ENCODE data around the gene ANKRD31. TPM values are rescaled to one million over a fixed set of nuclear protein-coding genes. Genes with fewer than 3 reads are reported as not detected.
"Not testable (repeated sequence)": the region's sequence is repeated elsewhere in the genome, so short reads cannot be mapped to it uniquely, and the experiment has no call there.

ANKRD31 gene
- total RNA-seq, 1 experiment from 2014 or later: 0.30 TPM

GRCh38 chr5:75250452-75250851, 13.8 kb upstream of the ANKRD31 start:
- H3K9me3 ChIP-seq (ENCODE audit: control insufficient read depth in 1 of 2, insufficient read depth in 1 of 2, low read depth in 1 of 2, low read length in 2 of 2); RAD21 ChIA-PET (ENCODE audit: low non-redundant PET in 1 of 2, low total read pairs in 2 of 2, uncharacterized antibody in 2 of 2, unreplicated experiment in 2 of 2); H3K4me1 ChIP-seq (ENCODE audit: control insufficient read depth in 1 of 2, insufficient read depth in 2 of 2, low read length in 2 of 2); H2AFZ ChIP-seq (ENCODE audit: low read depth, low read length, poor library complexity, severe bottlenecking); H3K9me2 ChIP-seq (ENCODE audit: insufficient read depth); H3K27me3 ChIP-seq (ENCODE audit: insufficient read depth, low read length); CTCF ChIA-PET; POLR2A ChIA-PET; intact Hi-C loops (cut with micrococcal nuclease); ATAC-seq; DNase-seq (ENCODE audit: low read depth, low spot score); H3K79me2 ChIP-seq (ENCODE audit: insufficient read depth, low read length); H3K36me3 ChIP-seq (ENCODE audit: control insufficient read depth in 1 of 2, insufficient read depth in 2 of 2, low read length in 2 of 2); BruUV-seq (replicated peaks); H4K20me1 ChIP-seq (ENCODE audit: insufficient read depth); H3K9ac ChIP-seq (ENCODE audit: low read length); H3K27ac ChIP-seq (ENCODE audit: low read depth, low read length); H3K4me3 ChIP-seq (replicated peaks in 1 of 2; ENCODE audit: low read depth in 1 of 2, low read length in 2 of 2); H3K4me2 ChIP-seq (ENCODE audit: low read length): not testable (repeated sequence)

DNA sequence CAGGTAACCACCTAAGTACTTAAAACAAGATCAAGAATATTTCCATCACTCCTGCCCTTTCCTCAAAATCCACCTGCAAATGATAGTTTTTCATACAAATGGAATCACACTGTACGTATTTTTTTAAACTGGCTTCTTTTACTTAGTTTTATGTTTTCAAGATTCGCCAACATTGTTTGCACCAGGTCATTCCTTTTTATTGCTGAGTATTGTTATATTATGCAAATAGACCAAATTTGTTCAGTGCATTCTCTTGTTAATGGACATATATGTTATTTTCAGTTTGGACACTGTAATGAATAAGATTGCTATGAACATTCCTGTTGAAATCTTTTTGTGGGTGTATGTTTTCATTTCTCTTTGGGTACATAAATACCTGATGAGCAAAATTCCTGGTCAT, 8.3 kb upstream of the ANKRD31 start:
- no peaks in the 10 kb centered on the region for H3K79me2 ChIP-seq (ENCODE audit: insufficient read depth, low read length)
- DNase-seq (ENCODE audit: low read depth, low spot score): no peak
- POLR2A ChIA-PET: no interaction called here
- H3K4me2 ChIP-seq (ENCODE audit: low read length): no peak overlapping the region
- H3K27ac ChIP-seq (ENCODE audit: low read depth, low read length): no peak overlapping the region
- H3K4me3 ChIP-seq (replicated peaks in 1 of 2; ENCODE audit: low read depth in 1 of 2, low read length in 2 of 2): no peak overlapping the region
- no peaks in the 10 kb centered on the region for H3K9me2 ChIP-seq (ENCODE audit: insufficient read depth)
- H3K36me3 ChIP-seq (ENCODE audit: control insufficient read depth in 1 of 2, insufficient read depth in 2 of 2, low read length in 2 of 2): no peaks in the 10 kb centered on the region
- H3K9ac ChIP-seq (ENCODE audit: low read length): no peak overlapping the region
- no peaks in the 10 kb centered on the region for H3K27me3 ChIP-seq (ENCODE audit: insufficient read depth, low read length)
- no peaks in the 10 kb centered on the region for H3K9me3 ChIP-seq (ENCODE audit: control insufficient read depth in 1 of 2, insufficient read depth in 1 of 2, low read depth in 1 of 2, low read length in 2 of 2)
- no TSS peak for BruUV-seq (replicated peaks)
- CTCF ChIA-PET: no interaction called here
- peaks cover 12 to 29% of the 10 kb centered on the region in 2 experiments; a peak in 3 of 4 replicates for H3K4me1 ChIP-seq (ENCODE audit: control insufficient read depth in 1 of 2, insufficient read depth in 2 of 2, low read length in 2 of 2)
- RAD21 ChIA-PET (ENCODE audit: low non-redundant PET in 1 of 2, low total read pairs in 2 of 2, uncharacterized antibody in 2 of 2, unreplicated experiment in 2 of 2): no interaction called here
- H2AFZ ChIP-seq (ENCODE audit: low read depth, low read length, poor library complexity, severe bottlenecking): no peak overlapping the region
- no peaks in the 10 kb centered on the region for H4K20me1 ChIP-seq (ENCODE audit: insufficient read depth)
- TF ChIP-seq SIN3A (IDR thresholded peaks at IDR 0.05; ENCODE audit: low read depth) (no peak), YY1 (IDR thresholded peaks at IDR 0.05; ENCODE audit: extremely low read depth, insufficient replicate concordance, low read depth, low read length) (no peak), SRF (IDR thresholded peaks at IDR 0.05; ENCODE audit: low read depth) (no peak), CEBPB (IDR thresholded peaks at IDR 0.05; ENCODE audit: low read depth) (no peak), EGR1 (IDR thresholded peaks at IDR 0.05; ENCODE audit: low read depth) (no peak), EZH2phosphoT487 (IDR thresholded peaks at IDR 0.05; ENCODE audit: borderline replicate concordance) (no peak)
- TF ChIP-seq, protein P1, sequence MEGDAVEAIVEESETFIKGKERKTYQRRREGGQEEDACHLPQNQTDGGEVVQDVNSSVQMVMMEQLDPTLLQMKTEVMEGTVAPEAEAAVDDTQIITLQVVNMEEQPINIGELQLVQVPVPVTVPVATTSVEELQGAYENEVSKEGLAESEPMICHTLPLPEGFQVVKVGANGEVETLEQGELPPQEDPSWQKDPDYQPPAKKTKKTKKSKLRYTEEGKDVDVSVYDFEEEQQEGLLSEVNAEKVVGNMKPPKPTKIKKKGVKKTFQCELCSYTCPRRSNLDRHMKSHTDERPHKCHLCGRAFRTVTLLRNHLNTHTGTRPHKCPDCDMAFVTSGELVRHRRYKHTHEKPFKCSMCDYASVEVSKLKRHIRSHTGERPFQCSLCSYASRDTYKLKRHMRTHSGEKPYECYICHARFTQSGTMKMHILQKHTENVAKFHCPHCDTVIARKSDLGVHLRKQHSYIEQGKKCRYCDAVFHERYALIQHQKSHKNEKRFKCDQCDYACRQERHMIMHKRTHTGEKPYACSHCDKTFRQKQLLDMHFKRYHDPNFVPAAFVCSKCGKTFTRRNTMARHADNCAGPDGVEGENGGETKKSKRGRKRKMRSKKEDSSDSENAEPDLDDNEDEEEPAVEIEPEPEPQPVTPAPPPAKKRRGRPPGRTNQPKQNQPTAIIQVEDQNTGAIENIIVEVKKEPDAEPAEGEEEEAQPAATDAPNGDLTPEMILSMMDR (IDR thresholded peaks at IDR 0.05 in 2 of 3, conservative IDR thresholded peaks at IDR 0.05 in 1 of 3; ENCODE audit: borderline replicate concordance in 1 of 3, insufficient read depth in 1 of 3, low read depth in 2 of 3, low read length in 2 of 3): no peak
- TF ChIP-seq, protein P2, sequence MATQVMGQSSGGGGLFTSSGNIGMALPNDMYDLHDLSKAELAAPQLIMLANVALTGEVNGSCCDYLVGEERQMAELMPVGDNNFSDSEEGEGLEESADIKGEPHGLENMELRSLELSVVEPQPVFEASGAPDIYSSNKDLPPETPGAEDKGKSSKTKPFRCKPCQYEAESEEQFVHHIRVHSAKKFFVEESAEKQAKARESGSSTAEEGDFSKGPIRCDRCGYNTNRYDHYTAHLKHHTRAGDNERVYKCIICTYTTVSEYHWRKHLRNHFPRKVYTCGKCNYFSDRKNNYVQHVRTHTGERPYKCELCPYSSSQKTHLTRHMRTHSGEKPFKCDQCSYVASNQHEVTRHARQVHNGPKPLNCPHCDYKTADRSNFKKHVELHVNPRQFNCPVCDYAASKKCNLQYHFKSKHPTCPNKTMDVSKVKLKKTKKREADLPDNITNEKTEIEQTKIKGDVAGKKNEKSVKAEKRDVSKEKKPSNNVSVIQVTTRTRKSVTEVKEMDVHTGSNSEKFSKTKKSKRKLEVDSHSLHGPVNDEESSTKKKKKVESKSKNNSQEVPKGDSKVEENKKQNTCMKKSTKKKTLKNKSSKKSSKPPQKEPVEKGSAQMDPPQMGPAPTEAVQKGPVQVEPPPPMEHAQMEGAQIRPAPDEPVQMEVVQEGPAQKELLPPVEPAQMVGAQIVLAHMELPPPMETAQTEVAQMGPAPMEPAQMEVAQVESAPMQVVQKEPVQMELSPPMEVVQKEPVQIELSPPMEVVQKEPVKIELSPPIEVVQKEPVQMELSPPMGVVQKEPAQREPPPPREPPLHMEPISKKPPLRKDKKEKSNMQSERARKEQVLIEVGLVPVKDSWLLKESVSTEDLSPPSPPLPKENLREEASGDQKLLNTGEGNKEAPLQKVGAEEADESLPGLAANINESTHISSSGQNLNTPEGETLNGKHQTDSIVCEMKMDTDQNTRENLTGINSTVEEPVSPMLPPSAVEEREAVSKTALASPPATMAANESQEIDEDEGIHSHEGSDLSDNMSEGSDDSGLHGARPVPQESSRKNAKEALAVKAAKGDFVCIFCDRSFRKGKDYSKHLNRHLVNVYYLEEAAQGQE (IDR thresholded peaks at IDR 0.05; ENCODE audit: low read depth): no peak
- intact Hi-C loops (cut with micrococcal nuclease): no loop called here
- ATAC-seq: no peak

All from HCT116 (cell line).